Posterior cingulate gyrus (tissue), 11 donors: Measurements from ENCODE around the gene CRTC3.
"Not testable (repeated sequence)": the region's sequence is repeated elsewhere in the genome, so short reads cannot be mapped to it uniquely, and the experiment has no call there.

Experiments
- DNase-seq, 10 donors: peaks; one replicate each; pipeline versions ENCODE4 v3.0.0 to v3.0.0-alpha.2; 2020 to 2021; ENCODE audit warnings: mixed read lengths in 3 of 10
- intact Hi-C: fragments of 100-400 bp; cut with DNase I; formaldehyde crosslinking; loops from one replicate; pipeline ENCODE4 v1.15.1; 2023

Gene CRTC3

GRCh38 chr15:90529371-90530249 lies at the start of gene CRTC3:
Gene CRTC3, plus strand, starts transcription at chr15:90529923. Its CDS starts 149 bp downstream, at chr15:90530072.
- intact Hi-C loops, result no loop called here
- DNase-seq, result peak; percentile 26 to 93 (median 39)

GRCh38 chr15:90481023-90481422 lies 48.7 kb upstream of the CRTC3 start:
- no peak for DNase-seq
- intact Hi-C loops, result loop anchor here (10.0 kb wide), 1 partner anchor 114 kb away; no protein-coding TSS in a partner anchor

GRCh38 chr15:90482124-90483011 lies 47.4 kb upstream of the CRTC3 start:
- DNase-seq, result peak; percentile 34 to 93 (median 66)
- intact Hi-C loops, result loop anchor here (1.0 to 10.0 kb wide), 3 partner anchors 112 to 162 kb away; no protein-coding TSS in a partner anchor

- DNase-seq, result no peak
- intact Hi-C loops, result loop anchor here (1.0 to 10.0 kb wide), 2 partner anchors 112 to 121 kb away; no protein-coding TSS in a partner anchor
Observed at GRCh38 chr15:90483012-90483307, 46.8 kb upstream of the CRTC3 start.

GRCh38 chr15:90483637-90484036 lies 46.1 kb upstream of the CRTC3 start:
- intact Hi-C loops, result loop anchor here (1.0 to 10.0 kb wide), 2 partner anchors 111 to 121 kb away; no protein-coding TSS in a partner anchor
- DNase-seq, result no peak

GRCh38 chr15:90487186-90487585 lies 42.5 kb upstream of the CRTC3 start:
- intact Hi-C loops, result loop anchor here (10.0 kb wide), 1 partner anchor 108 kb away; no protein-coding TSS in a partner anchor
- DNase-seq, result no peak

GRCh38 chr15:90489514-90489913 lies 40.2 kb upstream of the CRTC3 start:
- intact Hi-C loops, result loop anchor here (10.0 kb wide), 1 partner anchor 105 kb away; no protein-coding TSS in a partner anchor
- DNase-seq, result no peak

- intact Hi-C loops, result loop anchor here (10.0 kb wide), 1 partner anchor 105 kb away; no protein-coding TSS in a partner anchor
Observed at GRCh38 chr15:90489944-90490343, 39.8 kb upstream of the CRTC3 start.

GRCh38 chr15:90493647-90494046 lies 36.1 kb upstream of the CRTC3 start:
- intact Hi-C loops, result no loop called here
- DNase-seq, result no peak

More at GRCh38 chr15:90489944-90490343, 39.8 kb upstream of the CRTC3 start:
- DNase-seq, result no peak

- no peak for DNase-seq
- intact Hi-C loops, result no loop called here
Observed at GRCh38 chr15:90495067-90495466, 34.7 kb upstream of the CRTC3 start.

- DNase-seq, result peak in 1 of 10 donors; percentile 27
Observed at GRCh38 chr15:90496791-90497190, 32.9 kb upstream of the CRTC3 start.

GRCh38 chr15:90497376-90497775 lies 32.3 kb upstream of the CRTC3 start:
- DNase-seq, result no peak
- intact Hi-C loops, result no loop called here

More at GRCh38 chr15:90496791-90497190, 32.9 kb upstream of the CRTC3 start:
- intact Hi-C loops, result no loop called here

- DNase-seq, result peak in 1 of 10 donors; percentile 24
- intact Hi-C loops, result no loop called here
Observed at GRCh38 chr15:90497912-90498311, 31.8 kb upstream of the CRTC3 start.

GRCh38 chr15:90500171-90500570 lies 29.6 kb upstream of the CRTC3 start:
- DNase-seq, result no peak
- intact Hi-C loops, result no loop called here

GRCh38 chr15:90501898-90502297 lies 27.8 kb upstream of the CRTC3 start:
- intact Hi-C loops, result no loop called here
- no peak for DNase-seq

GRCh38 chr15:90510781-90511180 lies 18.9 kb upstream of the CRTC3 start:
- intact Hi-C loops, DNase-seq: not testable (repeated sequence)

- DNase-seq, intact Hi-C loops: not testable (repeated sequence)
Observed at GRCh38 chr15:90511211-90511618, 18.5 kb upstream of the CRTC3 start.

GRCh38 chr15:90512276-90512675 lies 17.4 kb upstream of the CRTC3 start:
- intact Hi-C loops, result no loop called here
- no peak for DNase-seq

- intact Hi-C loops, result no loop called here
- DNase-seq, result no peak
Observed at GRCh38 chr15:90512981-90513380, 16.7 kb upstream of the CRTC3 start.

- no peak for DNase-seq
- intact Hi-C loops, result no loop called here
Observed at GRCh38 chr15:90513448-90513847, 16.3 kb upstream of the CRTC3 start.

- DNase-seq, intact Hi-C loops: not testable (repeated sequence)
Observed at GRCh38 chr15:90513893-90514292, 15.8 kb upstream of the CRTC3 start.
